Measurements from ENCODE around the gene MUC6.

Gene MUC6

DNA sequence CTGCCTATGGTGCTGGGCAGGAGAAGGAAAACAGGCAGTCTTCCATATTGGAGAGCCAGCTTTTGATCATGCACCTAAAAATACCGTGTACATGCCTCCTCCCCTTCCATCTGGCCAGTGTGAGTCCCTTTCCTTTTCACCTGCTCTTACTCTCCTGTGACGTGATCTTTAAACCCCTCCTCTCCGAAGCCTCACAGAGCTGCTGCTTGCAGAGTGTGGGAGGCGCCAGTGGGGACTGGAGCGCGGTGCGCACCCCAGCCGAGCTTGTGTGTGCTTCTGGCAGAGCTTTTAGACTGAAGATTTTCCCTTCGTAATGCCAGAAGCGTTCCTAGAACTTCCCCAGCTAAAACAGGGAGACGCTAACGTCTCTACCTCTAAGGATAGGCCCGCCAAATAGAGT lies 29.8 kb downstream of the MUC6 start:
- DNase-seq = no peak

DNA sequence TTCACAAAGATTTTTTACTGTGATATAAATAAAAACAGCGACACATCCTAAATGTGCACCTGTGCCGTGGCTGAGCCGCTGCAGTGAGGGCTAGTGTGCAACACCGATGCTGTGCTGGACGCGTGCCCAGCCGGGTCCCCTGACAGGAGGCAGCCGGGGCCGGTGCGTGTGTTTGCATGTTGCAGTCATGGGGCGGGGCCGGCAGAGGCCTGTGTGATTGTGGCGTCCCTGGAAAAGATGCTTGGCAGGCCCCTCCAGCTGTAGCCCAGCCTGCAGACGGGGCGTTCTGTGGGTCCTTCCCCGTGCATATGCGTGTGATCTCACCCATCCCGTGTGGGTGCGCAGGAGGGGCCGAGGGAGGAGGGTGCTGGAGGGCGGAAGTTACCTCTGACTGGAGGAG lies 30.6 kb downstream of the MUC6 start:
- DNase-seq = no peak

DNA sequence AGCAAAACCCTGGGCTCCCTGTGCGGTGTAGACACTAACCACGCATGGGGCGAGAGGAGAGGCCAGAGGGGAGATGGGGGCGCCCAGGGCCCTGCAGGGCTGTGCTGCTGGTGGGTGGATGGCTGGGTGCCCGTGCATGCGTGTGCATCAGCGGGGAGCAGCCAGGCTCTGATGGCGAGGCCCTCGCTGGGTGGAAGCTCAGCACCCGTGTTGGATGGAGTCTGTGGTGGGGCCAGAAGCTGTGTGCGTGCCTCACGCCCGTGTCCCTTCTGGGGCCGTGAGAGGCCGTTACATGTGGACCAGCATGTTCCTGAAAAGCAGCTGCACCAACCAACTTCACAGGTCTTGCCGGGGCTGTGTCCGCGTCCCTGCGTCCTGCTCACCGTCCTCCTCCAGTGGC lies 33.4 kb downstream of the MUC6 start:
- DNase-seq = no peak

DNA sequence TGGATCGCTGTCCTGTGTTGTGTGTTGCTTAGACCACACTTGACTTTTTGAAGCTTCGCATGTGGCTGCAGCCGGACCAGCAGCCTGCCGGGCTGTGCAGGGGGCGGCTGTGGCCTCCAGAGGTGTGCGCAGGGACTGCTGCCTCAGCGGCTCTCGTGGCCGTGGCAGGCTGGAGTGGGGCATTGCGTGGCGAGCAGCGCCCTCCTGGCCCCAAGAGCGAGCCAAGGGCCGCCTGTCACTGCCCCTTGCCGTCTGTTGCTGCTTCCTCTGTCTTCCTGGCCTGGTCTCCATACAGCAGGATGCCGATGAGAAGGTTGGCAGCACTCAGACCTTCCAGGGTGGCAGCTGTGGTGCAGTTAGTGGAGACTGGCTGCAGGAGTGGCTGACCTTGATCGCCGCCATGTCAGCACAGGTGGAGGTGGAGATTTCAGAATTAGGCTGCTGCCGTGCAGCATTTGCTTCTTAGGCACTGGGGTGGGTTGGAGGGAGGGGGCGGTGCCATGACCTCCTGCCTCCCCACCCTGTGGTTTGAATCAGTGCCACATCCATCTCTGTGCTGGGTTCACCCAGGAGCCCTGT lies 34.0 kb downstream of the MUC6 start:
- no peak for DNase-seq

DNA sequence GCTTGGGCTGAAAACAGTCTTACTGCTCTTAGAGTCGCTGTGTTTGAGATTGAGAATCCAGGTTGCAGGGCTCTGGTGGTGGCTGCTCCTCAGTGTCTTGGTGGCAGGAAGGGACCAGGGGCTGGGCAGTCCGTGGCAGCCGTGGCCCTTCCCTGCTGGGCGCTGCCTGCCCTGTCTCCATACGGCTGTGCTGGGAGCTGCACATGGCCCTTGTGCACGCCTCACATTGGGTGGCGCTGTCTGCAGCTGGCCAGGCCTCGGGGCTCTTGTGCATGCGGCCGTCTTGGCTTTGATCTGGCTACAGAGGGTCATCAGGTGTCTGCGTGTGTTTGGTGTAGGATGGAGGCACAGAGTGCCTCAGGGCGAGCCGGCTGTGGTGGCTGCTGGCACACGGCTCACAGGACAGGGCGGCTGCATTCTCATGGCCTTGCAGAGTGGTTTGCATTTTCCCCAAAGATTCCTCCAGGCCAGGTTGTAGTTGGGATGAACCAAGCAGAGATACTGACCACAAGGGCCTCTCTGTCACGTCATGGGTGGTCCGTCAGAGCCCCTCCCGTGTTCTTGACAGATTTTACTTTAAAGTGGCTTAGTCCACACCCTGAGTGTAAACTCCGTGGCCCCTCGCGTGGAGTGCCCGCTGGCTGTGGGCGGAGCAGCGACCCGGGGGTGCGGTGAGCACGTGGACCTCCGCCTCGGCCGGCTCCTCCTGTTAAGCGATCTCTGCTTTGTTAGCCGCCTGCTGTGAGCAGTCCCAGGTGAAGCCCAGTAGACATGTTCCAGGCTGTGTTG lies 34.7 kb downstream of the MUC6 start:
- DNase-seq = no peak

DNA sequence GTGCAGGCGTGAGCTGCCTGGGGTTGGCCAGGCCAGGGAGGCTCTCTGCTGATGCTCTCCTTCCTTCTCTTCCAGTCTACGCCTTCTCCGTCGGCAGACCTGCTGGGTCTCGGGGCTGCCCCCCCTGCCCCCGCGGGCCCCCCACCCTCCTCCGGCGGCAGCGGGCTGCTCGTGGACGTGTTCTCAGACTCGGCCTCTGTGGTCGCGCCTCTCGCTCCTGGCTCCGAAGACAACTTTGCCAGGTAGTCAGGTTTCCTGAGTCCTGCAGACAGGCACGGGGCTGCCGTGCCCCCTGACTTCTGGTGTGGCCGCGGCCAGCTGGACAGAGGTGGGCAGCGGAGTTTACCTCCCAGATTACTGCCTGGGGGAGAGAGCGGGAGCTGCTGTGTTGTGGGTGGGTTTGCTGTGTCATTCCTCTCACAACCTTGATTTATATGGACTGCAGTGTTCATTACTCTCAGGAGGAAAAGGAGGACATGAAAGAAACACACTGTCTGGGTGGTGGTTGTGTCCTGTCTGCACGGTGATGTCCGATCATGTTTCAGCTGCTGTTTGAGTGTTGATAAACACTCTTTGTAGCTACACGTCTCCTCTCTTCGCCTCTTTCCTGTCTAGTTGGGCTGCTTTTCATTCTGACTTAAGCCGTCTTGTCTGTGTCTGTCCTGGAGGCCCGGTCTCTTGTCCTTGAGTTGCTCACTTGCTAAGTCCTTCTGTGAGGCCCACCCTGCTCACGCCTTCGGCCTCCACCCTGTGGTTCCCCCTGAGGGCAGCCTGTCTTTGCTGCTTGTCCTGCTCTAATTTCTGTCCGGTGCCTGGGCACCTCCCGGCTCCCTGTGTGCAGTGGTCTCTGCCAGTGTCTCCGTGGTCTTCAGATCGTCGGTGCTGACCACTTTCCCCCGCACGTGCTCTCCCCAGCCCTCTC lies 35.9 kb downstream of the MUC6 start:
- no peak for DNase-seq

DNA sequence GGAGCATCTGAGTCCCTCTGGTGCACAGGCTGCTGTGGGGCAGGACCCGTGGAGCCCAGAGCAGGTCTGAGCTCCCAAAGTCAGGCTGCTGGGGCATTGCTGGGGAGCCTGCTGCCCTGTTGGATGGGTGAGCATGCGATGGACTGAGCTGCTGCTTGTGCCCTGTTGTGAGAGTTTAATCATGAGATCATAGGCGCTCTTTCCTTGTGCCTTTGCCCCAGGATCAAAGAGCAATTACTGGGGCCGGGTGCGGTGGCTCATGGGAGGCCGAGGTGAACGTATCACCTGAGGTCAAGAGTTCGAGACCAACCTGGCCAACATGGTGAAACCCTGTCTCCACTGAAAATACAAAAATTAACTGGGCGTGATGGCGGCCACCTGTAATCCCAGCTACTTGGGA lies 37.5 kb downstream of the MUC6 start:
- DNase-seq = no peak

DNA sequence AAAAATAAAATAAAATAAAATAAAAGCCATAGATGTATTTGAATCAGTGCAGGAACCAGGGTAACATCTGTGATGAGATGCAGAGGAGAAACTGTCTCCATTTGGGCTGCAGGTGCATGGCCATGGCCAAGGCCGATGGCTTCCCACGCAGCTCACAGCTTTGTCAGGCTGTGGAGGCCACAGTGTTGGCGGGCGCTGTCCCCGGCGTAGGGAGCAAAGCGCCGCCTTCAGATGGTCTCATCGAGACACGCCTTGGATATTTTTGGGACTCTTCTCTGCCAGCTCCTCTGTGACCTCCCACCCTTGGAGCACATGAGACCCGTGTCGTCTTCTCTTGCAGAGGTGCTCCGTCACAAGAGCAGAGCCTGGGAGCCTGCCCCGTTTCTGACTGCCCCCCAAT lies 38.6 kb downstream of the MUC6 start:
- DNase-seq = no peak

DNA sequence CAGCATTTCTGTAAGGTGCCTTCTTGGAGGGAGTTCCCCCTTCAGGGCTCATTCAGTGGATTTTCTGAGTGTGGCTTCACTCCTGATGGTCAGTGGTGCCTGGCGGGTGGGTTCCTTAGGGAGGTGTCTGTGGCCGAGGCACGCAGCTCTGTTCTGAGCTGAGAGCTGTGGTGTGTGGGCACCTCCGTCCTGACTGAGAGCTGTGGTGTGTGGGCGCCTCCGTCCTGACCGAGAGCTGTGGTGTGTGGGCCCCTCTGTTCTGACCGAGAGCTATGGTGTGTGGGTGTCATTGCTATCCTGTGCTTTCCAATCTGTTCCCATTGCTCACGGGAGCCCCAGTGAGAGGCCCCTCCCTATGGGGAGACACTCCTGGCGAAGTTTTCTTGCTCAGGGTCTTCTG lies 39.8 kb downstream of the MUC6 start:
- DNase-seq = no peak

DNA sequence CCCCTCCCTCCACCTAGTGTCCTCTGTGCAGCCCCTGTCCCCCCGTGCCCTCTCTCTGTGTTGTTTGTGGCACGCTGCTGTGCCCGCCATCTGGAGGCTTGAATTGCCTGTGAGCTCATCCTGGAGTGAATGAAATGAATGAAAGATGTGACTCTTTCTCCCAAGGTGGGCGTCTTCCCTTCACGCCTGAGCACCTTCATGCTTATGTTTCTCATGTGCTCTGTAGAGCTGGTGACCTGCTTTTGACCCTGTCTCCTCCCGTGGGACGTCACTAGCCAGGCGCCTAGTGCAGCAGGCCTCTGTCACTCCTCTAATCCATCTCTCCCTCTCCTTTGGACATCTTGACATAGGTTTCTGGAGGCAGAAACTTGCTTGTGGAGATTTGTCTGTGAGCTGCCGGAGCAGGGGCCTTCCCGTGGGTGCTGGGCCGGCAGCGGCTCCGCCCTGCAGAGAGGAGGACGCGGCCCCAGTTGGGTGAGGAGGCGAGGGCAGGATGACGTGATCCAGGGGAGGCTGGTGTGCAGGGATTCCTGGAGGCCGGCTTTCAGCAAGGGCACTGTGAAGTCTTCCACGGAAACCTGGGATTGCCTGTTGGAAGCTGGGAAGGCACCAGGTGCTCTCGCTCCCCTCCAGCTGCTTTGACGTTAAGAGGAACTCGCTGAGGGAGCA lies 40.6 kb downstream of the MUC6 start:
- DNase-seq = no peak

DNA sequence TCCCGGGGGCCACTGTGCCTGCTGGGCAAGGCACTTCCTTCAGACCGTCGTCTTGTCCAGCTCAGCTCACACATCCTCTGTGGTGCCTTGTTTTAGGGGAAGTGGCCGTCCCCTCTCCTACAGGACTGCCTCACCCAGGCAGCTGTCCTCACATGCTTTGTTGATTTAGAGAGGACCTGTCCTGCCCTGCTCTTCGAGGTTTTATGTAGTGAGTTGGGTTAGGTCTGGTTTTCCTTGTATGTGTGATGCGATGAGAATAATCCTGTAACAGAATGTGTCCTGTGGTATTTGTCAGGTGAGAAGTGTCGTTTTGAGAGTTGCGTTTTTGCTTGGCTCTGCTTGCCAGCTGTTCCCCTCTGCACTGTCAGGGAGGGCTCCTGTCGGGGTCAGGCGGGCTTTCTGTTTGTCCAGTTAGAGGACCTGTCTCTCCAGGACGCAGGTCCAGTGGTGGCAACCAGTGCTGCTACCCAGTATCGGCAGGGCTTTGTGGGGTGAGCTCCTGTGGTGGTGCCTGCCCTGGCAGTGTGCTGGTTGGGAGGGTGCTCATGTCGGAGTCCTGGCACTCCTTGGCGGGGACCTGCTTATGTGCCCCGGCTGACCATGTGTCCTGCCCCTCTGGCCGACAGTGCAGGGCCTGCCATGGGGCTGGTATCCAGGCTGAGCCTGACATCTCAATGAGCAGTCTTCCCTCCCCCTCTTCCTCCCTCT lies 41.3 kb downstream of the MUC6 start:
- no peak for DNase-seq

DNA sequence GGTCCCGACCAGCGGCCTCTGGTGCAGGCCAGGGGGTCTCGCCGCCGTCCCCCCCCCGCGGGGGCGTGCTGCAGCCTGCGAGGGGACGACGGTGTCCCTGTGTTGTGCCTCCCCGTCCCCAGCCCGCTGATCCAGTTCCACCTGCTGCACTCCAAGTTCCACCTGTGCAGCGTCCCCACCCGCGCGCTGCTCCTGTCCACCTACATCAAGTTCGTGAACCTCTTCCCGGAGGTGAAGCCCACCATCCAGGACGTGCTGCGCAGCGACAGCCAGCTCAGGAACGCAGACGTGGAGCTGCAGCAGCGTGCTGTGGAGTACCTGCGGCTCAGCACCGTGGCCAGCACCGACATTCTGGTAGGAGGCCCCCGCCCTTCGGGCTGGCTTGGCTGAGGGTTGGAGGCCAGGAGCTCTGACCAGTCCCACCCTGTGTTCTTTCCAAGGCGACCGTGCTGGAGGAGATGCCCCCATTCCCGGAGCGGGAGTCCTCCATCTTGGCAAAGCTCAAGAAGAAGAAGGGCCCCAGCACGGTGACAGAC lies 42.8 kb downstream of the MUC6 start:
- no peak for DNase-seq

DNA sequence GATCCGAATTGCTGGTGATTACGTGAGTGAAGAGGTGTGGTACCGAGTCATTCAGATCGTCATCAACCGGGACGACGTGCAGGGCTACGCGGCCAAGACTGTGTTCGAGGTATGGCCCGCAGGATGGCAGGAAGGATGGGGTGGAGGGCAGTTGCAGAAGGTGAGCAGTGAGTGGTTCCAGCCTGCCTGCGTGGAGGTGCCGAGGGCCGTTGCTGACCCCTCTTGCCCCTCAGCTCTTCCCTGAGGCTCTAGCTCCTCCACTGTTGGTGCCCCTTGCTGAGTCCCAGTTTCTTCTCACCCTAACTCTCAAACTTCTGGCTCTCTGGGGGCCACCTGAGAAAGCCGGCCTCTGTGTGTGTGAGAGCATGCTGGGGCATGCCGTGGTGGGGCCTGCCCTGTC lies 43.9 kb downstream of the MUC6 start:
- no peak for DNase-seq

DNA sequence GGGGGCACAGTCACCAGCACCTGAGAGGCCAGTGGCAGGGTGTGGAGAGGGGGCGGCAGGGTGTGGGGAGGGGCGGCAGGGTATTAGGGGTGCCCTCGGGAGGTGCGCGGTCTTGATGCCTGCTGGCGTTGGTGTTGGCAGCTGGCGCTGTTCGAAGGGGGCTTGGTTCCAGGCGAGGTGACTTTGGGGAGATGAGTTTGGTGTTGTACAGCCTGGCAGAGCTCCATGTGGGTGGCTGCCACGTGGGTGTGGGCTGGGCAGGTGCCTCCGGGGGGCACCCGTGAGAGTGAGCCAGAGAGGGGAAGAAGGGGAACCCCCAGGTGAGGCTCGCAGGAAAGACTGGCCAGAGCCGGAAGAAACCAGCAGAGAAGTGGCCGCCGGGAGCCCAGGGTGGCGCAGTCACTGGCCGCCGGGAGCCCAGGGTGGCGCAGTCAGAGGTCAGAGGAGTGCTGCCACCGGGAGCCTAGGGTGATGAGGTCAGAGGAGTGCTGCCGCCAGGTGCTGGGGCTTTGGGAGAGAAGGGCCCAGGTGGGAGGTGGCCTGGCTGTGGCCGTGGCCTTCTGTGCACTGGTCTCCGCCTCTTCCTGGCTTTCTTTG lies 44.7 kb downstream of the MUC6 start:
- no peak for DNase-seq

DNA sequence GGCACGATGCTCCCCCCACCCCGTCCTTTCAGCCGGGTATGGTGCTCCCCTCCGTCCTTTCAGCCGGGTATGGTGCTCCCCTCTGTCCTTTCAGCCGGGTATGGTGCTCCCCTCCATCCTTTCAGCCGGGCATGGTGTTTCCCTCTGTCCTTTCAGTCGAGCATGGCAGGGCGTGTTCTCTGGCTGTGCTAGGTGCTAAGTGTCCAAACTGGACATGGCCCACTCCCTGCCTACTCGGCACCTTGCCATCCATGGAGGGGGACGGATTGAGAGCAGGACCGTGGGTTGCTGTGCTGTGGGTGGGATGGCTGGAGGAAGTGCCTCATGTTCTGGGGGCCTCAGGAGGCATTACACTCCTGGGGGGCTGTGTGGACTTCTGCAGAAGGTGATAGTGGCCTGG lies 45.5 kb downstream of the MUC6 start:
- no peak for DNase-seq

DNA sequence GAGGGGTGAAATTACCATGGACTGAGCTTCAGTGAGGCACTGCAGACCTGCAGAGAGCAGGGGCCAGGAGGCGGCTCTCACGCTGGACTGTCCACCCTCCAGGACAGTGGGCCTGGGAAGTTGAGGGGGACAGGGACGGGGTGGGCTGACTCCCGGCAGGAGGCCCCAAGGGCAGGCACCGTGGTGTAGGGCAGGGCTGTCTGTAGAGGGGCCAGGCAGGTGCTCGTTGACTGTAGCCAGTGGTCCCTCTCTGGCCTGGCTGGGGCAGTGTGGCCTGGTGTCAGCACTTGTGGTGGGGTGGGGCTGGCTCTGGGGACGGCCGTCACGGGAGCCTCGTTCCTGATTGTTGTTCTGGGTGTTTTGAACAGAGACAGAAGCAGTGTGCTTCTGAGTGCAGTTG lies 46.4 kb downstream of the MUC6 start:
- no peak for DNase-seq

DNA sequence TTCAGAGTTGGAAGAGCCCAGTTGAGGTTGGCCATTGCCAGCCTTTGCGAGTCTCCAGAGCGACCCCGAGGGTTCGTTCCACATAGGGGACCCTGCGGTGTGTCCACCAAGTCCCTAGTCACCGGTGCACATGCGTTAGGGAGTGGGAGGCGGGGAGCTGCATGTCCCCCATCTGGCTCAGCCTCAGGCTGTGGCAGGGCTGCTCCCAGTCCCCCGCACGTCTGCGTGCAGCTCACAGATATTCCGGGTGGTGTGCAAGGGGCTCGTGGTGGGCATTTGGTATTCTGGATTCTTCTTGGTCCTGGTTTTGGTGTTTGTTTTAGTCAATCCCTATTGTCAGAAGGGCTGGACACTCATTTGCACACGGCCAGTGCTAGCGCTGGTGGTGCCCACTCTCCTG lies 48.8 kb downstream of the MUC6 start:
- no peak for DNase-seq

DNA sequence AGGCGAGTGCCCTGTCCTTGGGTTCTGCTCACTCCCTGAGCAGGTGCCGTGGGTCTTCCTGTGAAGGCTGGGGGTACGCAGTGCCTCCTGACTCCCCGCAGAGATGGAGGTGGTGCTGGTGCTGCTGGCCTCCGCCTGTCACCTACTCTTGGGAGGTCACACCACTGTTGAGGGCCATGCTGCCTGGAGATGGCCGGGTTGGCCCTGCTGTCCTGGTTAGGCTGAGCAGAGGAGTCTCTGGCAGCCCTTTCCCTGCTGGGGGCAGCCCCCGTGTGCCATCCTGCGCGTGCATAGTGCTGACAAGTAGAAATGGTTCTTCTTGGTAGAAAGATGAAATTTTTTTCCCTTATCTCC lies 49.6 kb downstream of the MUC6 start:
- no peak for DNase-seq

DNA sequence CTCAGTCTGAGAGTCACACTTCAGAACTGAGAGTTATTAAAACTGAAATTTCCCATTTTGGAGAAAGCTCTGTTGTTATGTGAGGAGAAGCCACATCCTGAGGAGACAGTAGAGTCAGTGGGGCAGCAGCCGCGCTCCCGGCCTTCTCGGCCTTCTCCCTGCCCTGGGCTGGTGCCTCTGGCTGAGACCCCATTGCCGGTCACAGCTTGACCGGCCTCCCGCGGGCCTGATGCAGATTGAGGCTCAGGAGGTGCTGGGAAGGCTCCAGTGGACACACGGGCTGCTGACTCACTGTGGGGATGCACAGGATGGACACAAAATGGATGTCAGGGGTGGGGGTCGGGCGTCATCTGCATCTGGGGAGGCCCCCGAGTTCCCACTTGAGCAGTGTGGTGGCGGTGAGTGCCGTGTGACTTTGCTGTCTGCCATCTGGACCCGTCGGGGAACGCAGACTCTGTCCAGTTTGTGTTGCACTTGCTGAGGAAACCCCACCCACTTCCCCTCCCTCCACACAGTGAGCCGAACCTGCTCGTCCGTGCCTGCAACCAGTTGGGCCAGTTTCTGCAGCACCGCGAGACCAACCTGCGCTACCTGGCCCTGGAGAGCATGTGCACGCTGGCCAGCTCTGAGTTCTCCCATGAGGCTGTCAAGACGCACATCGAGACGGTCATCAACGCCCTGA lies 50.1 kb downstream of the MUC6 start:
- no peak for DNase-seq

DNA sequence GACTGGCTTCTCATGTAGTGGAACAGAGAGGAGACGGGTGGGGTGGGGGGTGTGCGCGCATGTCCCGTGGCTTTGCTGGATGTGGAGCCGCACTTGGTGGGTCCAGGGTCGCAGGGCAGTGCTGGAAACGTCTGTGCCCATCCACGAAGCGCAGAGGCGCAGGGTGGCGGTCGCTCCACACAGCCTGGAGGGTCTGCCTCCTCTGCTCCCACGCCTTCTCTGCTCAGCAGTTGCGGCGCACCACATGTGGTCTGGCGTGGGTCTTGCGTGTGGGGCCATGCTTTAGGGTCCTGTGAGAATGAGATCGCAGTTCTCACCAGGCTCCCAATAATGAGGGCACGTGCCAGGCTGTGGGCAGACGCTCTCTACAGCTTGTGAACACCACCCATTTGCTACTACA lies 50.7 kb downstream of the MUC6 start:
- DNase-seq = no peak

DNA sequence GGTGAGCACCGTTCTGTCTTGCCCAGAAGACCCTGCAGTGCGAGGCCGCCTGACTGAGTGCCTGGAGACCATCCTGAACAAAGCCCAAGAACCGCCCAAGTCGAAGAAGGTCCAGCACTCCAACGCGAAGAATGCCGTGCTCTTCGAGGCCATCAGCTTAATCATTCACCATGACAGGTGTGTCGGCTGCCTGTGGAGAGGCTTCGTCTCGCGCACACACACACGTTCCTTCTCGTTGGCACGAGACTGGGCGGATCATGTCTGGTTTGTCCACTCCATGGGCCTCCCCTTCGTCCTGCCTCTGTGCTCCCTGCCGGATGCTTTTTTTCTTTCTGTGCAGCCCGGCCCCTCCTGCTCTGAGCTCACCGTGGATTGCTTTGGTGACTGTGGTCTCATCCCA lies 51.1 kb downstream of the MUC6 start:
- no peak for DNase-seq

DNA sequence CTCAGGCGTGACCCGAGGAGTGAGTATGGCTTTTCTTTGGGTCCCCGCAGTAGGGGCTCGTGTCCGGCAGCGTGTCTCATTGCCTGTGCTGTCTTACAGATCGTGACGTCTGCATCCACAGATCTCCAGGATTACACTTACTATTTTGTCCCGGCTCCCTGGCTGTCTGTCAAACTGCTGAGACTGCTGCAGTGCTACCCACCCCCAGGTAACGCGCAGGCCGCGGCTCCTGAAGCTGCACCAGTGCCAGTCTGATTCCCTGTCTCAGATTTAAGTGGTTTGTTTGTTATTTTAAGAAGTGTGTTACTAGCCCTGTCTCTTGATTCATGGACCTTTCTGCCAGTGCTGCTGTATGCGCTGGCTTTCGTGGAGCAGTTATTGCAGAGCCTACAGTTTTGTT lies 52.0 kb downstream of the MUC6 start:
- DNase-seq = no peak

Data from NCI-H1930 (cell line).